Measurements from ENCODE around the gene CLIC5.

Gene CLIC5

DNA sequence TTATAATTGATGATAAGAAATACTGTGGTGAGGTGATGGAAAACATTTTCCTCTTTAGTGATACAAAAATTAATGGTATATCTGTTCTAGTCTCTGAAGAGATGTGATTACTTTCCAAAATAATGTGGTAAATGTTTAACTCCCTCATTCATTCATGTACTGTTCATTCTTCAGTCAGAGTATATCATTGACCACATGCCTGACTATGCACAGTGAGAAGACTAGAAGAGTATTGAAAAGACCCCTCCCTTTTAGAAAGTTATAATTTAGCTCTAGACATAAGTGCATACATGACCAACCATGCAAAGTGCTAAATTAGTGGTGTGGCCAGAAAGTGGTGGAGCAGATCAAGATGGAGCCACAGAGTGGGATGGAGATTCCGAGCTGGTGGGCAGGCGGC is 133.0 kb downstream of the CLIC5 start:
- no peak for DNase-seq

- no peak for DNase-seq
Measured at GRCh38 chr6:45881705-45882467, 133.8 kb downstream of the CLIC5 start.

DNA sequence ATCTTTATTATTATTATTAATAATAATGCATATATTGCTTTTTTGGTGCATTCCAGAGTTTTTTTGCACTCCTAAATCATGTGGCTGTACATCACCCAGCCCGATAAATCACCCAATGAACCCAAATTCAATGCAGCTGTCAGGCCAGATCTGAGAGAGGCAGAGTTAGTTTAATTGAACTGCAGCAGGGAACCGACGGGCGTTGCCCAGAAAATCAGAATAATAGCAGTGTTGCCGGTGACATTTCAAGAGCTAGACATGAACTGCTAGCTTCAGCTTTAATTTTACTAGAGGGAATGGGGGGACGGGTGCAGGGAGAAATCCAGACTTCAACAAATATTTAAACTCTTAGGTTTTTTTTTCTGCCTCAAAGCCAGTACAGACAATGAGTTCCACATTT is 135.0 kb downstream of the CLIC5 start:
- peak; percentile 21 for DNase-seq

DNA sequence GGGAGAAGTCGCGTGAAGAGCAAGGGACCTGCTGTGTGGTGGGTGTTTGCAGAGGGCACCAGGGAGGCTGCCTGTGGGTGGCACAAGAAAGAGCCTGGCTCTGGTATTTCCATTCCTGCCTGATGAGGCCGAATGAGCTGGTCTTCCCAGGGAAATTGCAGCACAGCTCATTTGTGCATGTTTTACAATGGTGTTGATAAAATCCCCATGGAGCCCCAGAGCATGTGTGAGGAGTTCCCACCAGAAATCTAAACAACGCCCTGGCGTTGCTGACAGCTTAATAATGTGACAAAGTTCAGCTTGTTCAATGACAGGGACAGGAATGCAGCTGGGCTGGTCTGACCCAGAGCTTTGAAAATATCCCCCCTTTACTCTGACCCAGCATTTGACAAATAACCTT is 135.5 kb downstream of the CLIC5 start:
- peak; percentile 52 for DNase-seq

- peak; percentile 25 for DNase-seq
Measured at GRCh38 chr6:45877970-45878590, 137.6 kb downstream of the CLIC5 start.

DNA sequence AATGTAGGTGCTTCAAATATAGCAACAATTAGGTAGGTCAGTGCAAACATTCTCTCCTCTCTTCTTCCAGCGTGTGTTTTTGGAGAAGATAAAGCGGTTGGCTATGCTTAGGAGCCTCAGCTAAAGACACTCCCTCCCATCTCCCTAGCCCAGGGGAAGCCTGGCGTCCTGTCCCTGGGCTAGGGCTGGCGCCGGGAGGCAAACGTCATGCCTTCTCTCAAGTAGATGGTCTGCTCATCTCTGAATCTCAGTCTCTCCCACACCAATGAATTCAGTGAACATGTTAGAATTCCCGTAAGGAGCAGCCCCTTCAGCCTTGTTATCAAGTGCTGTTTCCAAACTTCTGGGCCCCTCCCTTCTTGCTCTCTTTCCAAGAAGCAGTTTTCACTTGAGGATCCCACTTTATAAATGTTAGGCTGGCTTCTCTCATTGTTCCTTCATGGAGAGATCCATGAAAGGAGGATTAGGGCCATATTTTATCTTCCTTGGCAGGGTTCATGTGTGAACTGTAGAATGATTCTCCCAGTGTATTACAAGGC is 142.8 kb downstream of the CLIC5 start:
- DNase-seq, result no peak

GRCh38 chr6:45870531-45870930 is 145.1 kb downstream of the CLIC5 start:
- peak; percentile 48 for DNase-seq

- DNase-seq, result no peak
Measured at GRCh38 chr6:45864651-45865050, 151.0 kb downstream of the CLIC5 start.

GRCh38 chr6:45858691-45859090 is 157.0 kb downstream of the CLIC5 start:
- DNase-seq, result no peak

DNA sequence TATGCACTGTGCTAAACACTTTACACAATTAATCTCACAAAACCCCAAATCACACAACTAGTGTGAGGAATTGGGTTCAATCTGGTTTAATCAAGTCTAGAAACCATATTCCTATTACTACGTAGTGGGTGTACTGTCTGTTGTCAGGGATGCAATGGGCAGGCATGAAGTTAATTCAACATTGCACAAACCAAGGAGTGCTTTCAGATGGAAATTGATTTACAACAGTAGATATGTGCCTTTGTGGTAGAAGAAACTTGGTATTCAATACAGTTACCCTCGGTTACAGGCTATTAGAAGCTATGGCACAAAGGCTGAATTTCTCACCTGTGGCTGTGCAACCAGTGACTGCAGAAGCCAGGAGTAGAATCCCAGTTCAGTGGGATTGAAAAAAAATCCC is 157.8 kb downstream of the CLIC5 start:
- DNase-seq, result no peak

DNA sequence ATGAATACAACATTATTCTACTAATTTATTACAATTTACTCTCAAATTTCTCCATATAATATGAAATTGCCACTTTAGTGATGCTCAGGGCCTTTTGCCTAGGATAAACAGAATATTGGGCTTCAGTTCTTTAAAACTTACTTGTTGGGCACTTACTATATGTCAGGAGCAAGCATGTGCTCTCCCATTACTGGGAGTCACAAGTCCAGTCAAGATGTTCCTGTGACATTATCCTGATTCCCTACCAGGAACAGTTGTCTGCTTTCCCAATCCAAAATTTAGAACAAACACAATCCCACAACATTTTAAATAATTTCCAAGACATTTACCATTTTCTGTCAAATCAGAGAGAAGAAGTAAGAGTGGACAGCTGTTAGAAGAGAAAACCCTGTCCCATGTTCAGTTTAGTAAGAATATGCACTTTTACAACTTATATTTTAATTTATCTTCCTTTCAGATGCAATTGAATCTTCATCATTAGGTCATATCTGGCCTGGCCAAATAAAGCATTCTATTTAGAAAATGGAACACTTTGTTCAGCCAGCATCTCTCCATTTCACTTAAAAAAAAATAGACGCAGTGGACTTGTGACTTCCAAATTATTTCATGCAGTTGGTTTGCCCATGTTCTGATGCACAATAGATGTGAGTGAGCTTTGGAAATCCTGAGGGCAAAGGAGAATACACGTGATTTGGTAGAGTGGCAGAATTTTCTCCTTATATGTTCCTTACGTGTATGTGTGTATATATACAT is 159.8 kb downstream of the CLIC5 start:
- no peak for DNase-seq

DNA sequence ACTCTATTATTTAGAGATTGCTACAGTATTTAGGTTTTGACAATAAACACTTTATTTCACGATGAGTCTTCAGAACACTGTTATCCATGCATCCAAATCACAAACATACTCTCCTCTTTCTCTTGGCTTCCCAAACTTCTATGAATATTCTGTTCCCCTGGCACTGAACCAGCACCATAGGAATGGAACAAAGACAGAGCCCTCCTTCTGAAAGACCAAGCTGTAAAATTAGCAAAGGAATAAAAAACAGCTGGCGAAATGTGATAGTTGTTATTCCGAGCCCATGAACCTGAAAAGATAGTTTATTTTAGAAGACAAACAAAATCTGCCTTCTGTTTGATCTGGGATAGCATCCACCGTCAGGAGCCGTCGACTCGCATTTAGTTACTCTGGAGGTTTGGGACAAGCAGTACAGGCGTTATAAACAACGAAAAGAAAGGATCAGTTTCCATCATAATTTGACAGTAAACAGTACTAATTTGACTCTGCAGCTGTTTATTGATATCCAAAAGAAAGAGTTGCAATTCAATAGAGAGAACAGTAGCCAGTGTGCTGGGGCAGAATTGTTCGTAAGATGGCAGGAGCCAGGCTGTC is 161.4 kb downstream of the CLIC5 start:
- DNase-seq, result no peak

GRCh38 chr6:45851034-45851400 is 164.6 kb downstream of the CLIC5 start:
- no peak for DNase-seq

GRCh38 chr6:45850378-45851033 is 165.2 kb downstream of the CLIC5 start:
- peak; percentile 44 for DNase-seq

- DNase-seq, result peak; percentile 84
Measured at GRCh38 chr6:45845567-45845966, 170.1 kb downstream of the CLIC5 start.

DNA sequence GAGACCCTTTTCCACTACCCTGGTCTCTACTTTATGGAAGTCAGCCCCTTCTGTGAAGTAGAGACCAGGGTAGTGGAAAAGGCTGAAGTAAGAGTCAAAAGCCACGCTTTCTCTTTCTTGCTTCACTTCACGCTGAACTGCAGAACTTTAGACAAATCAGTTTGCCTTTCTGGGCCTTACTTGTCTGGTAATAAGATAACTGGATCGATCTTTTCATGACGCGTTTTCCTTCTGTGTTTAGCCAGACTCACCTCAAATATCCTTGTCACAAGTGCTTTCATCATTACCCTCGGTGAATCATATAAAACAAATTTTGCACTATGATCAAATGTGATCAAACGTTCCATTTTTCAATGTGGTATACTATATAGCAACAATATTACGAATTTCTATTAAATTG is 170.7 kb downstream of the CLIC5 start:
- DNase-seq, result no peak

GRCh38 chr6:45843848-45844521 is 171.7 kb downstream of the CLIC5 start:
- DNase-seq, result peak; percentile 83

DNA sequence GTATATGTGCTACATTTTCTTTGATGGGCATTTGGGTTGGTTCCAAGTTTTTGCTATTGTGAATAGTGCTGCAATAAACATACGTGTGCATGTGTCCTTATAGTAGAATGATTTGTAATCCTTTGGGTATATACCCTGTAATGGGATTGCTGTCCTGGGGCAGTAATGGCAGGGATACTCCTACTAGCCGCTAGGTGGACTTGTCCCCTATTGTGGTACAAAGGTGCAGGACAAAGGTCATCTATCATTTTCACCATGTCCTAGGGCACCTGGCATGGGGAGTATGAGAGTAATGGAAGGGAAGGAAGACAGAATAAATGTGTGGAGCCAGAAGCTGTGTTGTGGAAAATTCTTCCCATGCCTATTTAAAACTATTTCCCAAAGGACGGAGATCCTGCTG is 174.6 kb downstream of the CLIC5 start:
- DNase-seq, result no peak

- no peak for DNase-seq
Measured at GRCh38 chr6:45838996-45839395, 176.7 kb downstream of the CLIC5 start.

DNA sequence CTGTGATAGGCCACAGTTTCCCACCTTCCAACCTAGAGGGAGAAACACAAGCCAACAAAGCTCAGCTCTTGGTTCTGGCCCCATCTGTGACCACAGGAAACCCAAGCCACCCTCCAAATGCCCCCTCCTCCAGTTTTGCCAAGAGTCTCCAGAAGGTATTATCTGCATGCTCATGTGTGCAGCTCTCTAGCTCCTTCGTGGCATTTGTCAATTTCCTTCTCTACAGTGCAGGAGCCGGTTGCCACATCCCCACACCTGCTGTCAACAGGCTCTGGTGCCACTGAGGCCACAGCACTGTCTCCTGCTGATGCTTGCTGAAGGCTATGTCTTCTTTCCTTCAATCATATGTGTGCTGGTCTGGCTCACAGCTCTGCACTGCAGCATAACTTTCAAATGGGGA is 177.2 kb downstream of the CLIC5 start:
- DNase-seq, result no peak

- no peak for DNase-seq
Measured at GRCh38 chr6:45837541-45838200, 178.0 kb downstream of the CLIC5 start.

DNA sequence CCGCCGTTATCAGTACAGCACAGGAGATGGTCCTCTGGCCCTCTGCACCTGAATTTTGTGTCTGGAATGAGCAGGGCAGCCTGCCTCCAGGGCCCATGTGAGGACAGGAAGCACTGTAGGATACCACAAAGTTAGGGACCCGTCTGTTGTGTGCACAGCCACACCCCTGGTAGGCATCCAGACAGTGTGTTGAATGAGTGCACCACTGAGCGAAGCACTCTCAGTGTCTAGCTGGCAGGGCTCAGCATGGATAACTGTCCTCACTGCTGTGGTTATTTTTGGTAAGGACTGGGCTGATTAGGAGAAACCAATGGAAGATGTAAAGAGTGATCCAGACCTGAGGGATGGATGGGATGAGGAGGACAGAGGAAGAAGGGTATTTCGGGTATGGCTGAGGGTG is 178.7 kb downstream of the CLIC5 start:
- no peak for DNase-seq

All from fibroblast of upper back skin (primary cell).